ENCODE data around the gene COL5A2. TPM values are rescaled to one million over a fixed set of nuclear protein-coding genes. Genes with fewer than 3 reads are reported as not detected.

The COL5A2 gene
- total RNA-seq, 1 donor from 2014 or later: 23.7 TPM

- no peak overlapping the region for H3K4me3 Mint-ChIP-seq (ENCODE audit: unreplicated experiment)
- H3K27me3 Mint-ChIP-seq (ENCODE audit: unreplicated experiment): no peaks in the 10 kb centered on the region
- no peaks in the 10 kb centered on the region for H3K4me1 Mint-ChIP-seq (ENCODE audit: low read depth, unreplicated experiment)
- TF ChIP-seq, protein P1, sequence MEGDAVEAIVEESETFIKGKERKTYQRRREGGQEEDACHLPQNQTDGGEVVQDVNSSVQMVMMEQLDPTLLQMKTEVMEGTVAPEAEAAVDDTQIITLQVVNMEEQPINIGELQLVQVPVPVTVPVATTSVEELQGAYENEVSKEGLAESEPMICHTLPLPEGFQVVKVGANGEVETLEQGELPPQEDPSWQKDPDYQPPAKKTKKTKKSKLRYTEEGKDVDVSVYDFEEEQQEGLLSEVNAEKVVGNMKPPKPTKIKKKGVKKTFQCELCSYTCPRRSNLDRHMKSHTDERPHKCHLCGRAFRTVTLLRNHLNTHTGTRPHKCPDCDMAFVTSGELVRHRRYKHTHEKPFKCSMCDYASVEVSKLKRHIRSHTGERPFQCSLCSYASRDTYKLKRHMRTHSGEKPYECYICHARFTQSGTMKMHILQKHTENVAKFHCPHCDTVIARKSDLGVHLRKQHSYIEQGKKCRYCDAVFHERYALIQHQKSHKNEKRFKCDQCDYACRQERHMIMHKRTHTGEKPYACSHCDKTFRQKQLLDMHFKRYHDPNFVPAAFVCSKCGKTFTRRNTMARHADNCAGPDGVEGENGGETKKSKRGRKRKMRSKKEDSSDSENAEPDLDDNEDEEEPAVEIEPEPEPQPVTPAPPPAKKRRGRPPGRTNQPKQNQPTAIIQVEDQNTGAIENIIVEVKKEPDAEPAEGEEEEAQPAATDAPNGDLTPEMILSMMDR (IDR thresholded peaks at IDR 0.05; ENCODE audit: partially characterized antibody, unreplicated experiment): no peak
- no peaks in the 10 kb centered on the region for H3K36me3 Mint-ChIP-seq (ENCODE audit: unreplicated experiment)
- H3K9me3 Mint-ChIP-seq (ENCODE audit: unreplicated experiment): no peaks in the 10 kb centered on the region
- H3K27ac Mint-ChIP-seq (ENCODE audit: unreplicated experiment): no peak overlapping the region
- no peak for DNase-seq
These were observed 195.5 kb downstream of the COL5A2 start for GRCh38 chr2:188984065-188984491.

DNA sequence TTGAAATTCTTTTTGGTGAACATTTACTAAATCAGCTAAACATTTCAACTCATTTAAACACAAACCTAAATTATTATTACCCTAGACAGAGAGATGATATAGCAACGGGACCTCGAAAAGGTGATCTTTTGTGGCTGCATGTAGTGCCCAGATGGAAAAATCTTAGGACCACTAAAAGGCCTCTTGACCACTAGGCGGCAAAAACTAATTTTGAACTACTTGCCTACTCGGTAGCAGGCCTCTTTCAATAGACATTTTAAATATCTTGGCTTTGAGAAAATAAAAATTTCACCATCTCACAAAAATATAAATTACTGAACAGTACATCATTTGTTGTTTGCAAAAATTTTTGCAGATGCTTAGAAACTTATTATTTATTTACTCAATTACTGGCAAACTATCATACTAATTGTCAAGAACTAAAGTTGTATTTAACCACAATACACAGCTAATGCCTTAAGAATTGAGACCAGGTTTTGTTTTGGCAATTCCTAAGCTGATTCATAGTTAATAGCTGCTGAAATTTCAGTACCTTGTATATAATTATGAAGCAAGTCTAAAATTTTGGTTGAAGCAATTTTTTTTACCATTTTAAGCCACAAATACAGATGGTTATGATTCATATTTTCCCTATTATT, 196.0 kb downstream of the COL5A2 start:
- TF ChIP-seq, protein P1 (IDR thresholded peaks at IDR 0.05; ENCODE audit: partially characterized antibody, unreplicated experiment): peak; percentile 77
- no peak for DNase-seq
- H3K27ac Mint-ChIP-seq (ENCODE audit: unreplicated experiment): no peak overlapping the region
- no peak overlapping the region for H3K4me3 Mint-ChIP-seq (ENCODE audit: unreplicated experiment)
- no peaks in the 10 kb centered on the region for H3K4me1 Mint-ChIP-seq (ENCODE audit: low read depth, unreplicated experiment)
- no peaks in the 10 kb centered on the region for H3K27me3 Mint-ChIP-seq (ENCODE audit: unreplicated experiment)
- no peaks in the 10 kb centered on the region for H3K36me3 Mint-ChIP-seq (ENCODE audit: unreplicated experiment)
- no peaks in the 10 kb centered on the region for H3K9me3 Mint-ChIP-seq (ENCODE audit: unreplicated experiment)

Small RNA genes lying within 50 kb of the gene (microRNA-seq; reads per million reads assigned to microRNA genes)
- gene MIR3129 (ENCODE audit: unreplicated experiment) (1.1 reads per million), gene MIR3606 (ENCODE audit: unreplicated experiment) (not detected)

Other genes starting within 250 kb of the COL5A2 start
- not detected for gene COL3A1, start 205.4 kb downstream of the COL5A2 start, total RNA-seq (ENCODE audit: unreplicated experiment)